Sigmoid colon (tissue), 7 donors: ENCODE measurements around the gene AMOTL2. TPM values are rescaled to one million over a fixed set of nuclear protein-coding genes. Genes with fewer than 3 reads are reported as not detected.

Experiments used
- DNase-seq: peaks from one replicate; pipeline ENCODE4 v3.0.0-alpha.2; 2019
- H3K27ac ChIP-seq, 4 donors: fragments of 200-600 bp; sonication (generic); one replicate each; pipeline ENCODE4 v1.5.1; 2016 to 2019; ENCODE audit warnings: mild to moderate bottlenecking in 1 of 4
- H3K27me3 ChIP-seq, 3 donors: fragments of 200-600 bp; sonication (generic); one replicate each; pipeline ENCODE4 v1.5.1; 2019; ENCODE audit warnings: mild to moderate bottlenecking in 1 of 3
- H3K36me3 ChIP-seq, 4 donors: fragments of 200-600 bp; sonication (generic); one replicate each; pipeline ENCODE4 v1.5.1; 2016 to 2019
- H3K4me1 ChIP-seq, 4 donors: fragments of 200-600 bp; sonication (generic); one replicate each; pipeline ENCODE4 v1.5.1; 2017 to 2019
- H3K4me3 ChIP-seq, 4 donors: fragments of 200-600 bp; sonication (generic); one replicate each; pipeline ENCODE4 v1.5.1; 2017 to 2019; ENCODE audit warnings: mild to moderate bottlenecking in 2 of 4, moderate library complexity in 1 of 4
- H3K9me3 ChIP-seq, 4 donors: fragments of 200-600 bp in 3 of 4; sonication (generic) in 3 of 4; one replicate each; pipeline versions ENCODE4 v1.5.1 to v1.6.1; 2013 to 2019
- EP300 ChIP-seq, 4 donors: sonication (generic); formaldehyde crosslinking; IDR thresholded peaks; one replicate each; pipeline ENCODE4 v1.6.1; 2017; ENCODE audit warnings: antibody characterized with exemption in 4 of 4
- POLR2A ChIP-seq, 2 donors: fragments of 450-650 bp; IDR thresholded peaks; one replicate each; pipeline ENCODE4 v1.6.1; 2016; ENCODE audit warnings: antibody characterized with exemption in 2 of 2, mild to moderate bottlenecking in 2 of 2, moderate library complexity in 2 of 2
- POLR2AphosphoS5 ChIP-seq, 4 donors: sonication (generic); formaldehyde crosslinking; IDR thresholded peaks; one replicate each; pipeline ENCODE4 v1.6.1; 2017; ENCODE audit warnings: antibody characterized with exemption in 4 of 4
- WGBS, 2 donors: extraction: QIAGEN DNeasy Blood & Tissue Kit; methylation state at CpG; one replicate each; pipeline ENCODE4 v1.1.7; 2013; 5-methylcytosine and 5-hydroxymethylcytosine counted together
- intact Hi-C: fragments of 100-400 bp; cut with DNase I; formaldehyde crosslinking; loops from one replicate; pipeline ENCODE4 v1.15.1; 2023
- polyA plus RNA-seq, 3 donors: library from polyadenylated mRNA; stranded (reverse); fragments of 200-250 nt; gene quantifications; one replicate each; pipeline ENCODE4 v1.2.3, GENCODE V29; 2013
- total RNA-seq, 4 donors: library from RNA; depleted of rRNA; stranded (reverse); fragments of >200 nt; gene quantifications; one replicate each; pipeline ENCODE4 v1.1.0, GENCODE V29; 2016
- TF ChIP-seq, protein P1 (sequence below), 4 experiments: fragments of 450-650 bp in 3 of 4; fragments of 200-600 bp in 1 of 4; IDR thresholded peaks; one replicate each; pipeline ENCODE4 v1.5.1; 2016 to 2019; ENCODE audit warnings: antibody characterized with exemption in 4 of 4, mild to moderate bottlenecking in 3 of 4, moderate library complexity in 2 of 4
- donor health status: healthy with polysubstance abuse.
- donor health status: Bipolar disorder and iron deficiency.
- donor health status: healthy.

AMOTL2 gene
- total and polyA plus RNA-seq, 7 donors: 1.6 to 112 (median 43.5) TPM

DNA sequence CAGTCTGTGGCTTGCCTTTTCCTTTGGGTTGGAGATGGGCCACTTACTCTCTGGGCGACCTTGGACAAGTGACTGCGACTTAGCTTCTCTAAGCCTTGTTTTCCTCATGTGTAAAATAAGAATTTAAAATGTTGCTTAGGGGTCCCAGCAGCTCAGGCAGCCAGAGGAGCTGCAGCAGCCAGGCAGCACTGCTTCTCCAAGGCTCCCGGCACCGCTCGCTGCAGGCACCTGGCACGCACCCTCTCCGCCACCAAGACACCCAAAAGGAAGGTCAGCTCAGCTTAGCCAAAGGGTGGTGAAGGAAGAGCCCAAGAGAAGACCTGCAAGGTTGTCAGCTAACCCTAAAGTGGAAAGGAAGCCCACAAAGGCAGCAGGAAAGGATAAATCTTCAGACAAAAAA is 10.7 kb upstream of the AMOTL2 start:
- intact Hi-C loops: no loop called here
- H3K36me3 ChIP-seq: no peaks in the 10 kb centered on the region
- no peak overlapping the region for H3K4me3 ChIP-seq
- H3K27ac ChIP-seq: no peak overlapping the region
- H3K4me1 ChIP-seq: peaks cover 0 to 10% (median 4%) of the 10 kb centered on the region in 4 donors
- 95 to 98% methylated on average over 7 of the region's 7 CpGs for WGBS, 2 donors
- DNase-seq: no peak
- H3K27me3 ChIP-seq: no peaks in the 10 kb centered on the region
- no peak for TF ChIP-seq POLR2AphosphoS5 (IDR thresholded peaks at IDR 0.05)
- TF ChIP-seq, protein P1, sequence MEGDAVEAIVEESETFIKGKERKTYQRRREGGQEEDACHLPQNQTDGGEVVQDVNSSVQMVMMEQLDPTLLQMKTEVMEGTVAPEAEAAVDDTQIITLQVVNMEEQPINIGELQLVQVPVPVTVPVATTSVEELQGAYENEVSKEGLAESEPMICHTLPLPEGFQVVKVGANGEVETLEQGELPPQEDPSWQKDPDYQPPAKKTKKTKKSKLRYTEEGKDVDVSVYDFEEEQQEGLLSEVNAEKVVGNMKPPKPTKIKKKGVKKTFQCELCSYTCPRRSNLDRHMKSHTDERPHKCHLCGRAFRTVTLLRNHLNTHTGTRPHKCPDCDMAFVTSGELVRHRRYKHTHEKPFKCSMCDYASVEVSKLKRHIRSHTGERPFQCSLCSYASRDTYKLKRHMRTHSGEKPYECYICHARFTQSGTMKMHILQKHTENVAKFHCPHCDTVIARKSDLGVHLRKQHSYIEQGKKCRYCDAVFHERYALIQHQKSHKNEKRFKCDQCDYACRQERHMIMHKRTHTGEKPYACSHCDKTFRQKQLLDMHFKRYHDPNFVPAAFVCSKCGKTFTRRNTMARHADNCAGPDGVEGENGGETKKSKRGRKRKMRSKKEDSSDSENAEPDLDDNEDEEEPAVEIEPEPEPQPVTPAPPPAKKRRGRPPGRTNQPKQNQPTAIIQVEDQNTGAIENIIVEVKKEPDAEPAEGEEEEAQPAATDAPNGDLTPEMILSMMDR (IDR thresholded peaks at IDR 0.05): no peak
- TF ChIP-seq POLR2A (IDR thresholded peaks at IDR 0.05): no peak
- TF ChIP-seq EP300 (IDR thresholded peaks at IDR 0.05): no peak
- H3K9me3 ChIP-seq: no peaks in the 10 kb centered on the region

DNA sequence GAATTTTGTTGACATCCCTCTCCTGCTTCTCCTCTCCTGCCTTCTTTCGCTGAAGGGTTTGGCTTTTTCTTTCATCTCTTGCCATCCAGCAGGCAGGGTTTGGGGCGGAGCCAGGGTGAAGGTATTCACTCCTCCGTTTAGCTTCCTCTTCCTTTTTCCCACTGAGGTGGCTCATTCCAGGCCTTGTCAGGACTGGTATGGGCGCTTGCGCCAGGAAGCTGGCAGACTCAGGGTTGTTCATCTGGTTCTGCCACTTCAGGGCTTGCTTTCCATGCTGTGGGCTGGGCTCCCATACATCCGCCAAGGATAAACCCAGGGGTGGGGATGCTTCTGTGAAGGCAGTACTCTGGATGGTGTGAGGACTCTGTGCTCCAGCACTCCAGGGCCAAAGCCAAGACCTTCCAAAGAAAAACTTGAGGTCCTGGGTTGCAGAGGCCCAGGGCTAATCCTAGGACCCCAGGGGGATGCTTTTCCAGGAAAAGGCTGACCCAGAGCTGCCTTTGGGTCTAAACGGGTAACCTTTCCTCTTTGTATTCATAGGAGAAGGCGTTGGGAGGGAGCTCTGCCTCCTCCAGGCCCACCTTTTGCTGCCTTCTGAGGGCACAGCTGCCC is 7.7 kb upstream of the AMOTL2 start:
- Histone ChIP-seq H3K27me3 (no peaks in the 10 kb centered on the region), H3K36me3 (no peaks in the 10 kb centered on the region), H3K4me1 (peaks cover 0 to 6% (median 2%) of the 10 kb centered on the region in 4 donors), H3K4me3 (no peak overlapping the region), H3K27ac (peak overlapping the region in 1 of 4 donors; percentile 38), H3K9me3 (no peaks in the 10 kb centered on the region)
- TF ChIP-seq EP300 (IDR thresholded peaks at IDR 0.05) (no peak), POLR2AphosphoS5 (IDR thresholded peaks at IDR 0.05) (no peak), POLR2A (IDR thresholded peaks at IDR 0.05) (no peak)
- TF ChIP-seq, protein P1 (IDR thresholded peaks at IDR 0.05): no peak
- DNase-seq: peak; percentile 46
- intact Hi-C loops: no loop called here
- WGBS, 2 donors: 19 to 62% methylated on average over 8 of the region's 8 CpGs

DNA sequence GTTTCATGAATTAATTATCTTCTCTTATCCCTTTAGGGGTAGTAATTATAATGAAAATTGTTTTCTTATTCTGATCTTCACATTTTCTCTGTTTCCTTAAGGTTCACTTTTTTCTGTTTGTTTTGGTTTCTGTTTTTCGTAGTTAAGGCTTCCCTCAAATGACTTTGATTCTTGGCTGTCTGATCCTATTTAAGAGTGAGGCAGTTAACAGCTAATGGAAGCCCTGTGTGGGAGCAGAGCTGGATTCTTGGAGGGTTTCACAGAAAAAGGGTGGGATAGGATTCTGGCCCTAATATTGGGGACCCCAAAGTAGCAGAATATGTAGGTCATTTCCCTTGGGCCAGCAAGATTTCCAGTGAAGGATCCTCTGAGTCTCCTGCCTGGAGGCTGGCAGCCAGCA is 6.8 kb upstream of the AMOTL2 start:
- intact Hi-C loops: no loop called here
- peak overlapping the region in 1 of 4 donors; percentile 38 for H3K27ac ChIP-seq

DNA sequence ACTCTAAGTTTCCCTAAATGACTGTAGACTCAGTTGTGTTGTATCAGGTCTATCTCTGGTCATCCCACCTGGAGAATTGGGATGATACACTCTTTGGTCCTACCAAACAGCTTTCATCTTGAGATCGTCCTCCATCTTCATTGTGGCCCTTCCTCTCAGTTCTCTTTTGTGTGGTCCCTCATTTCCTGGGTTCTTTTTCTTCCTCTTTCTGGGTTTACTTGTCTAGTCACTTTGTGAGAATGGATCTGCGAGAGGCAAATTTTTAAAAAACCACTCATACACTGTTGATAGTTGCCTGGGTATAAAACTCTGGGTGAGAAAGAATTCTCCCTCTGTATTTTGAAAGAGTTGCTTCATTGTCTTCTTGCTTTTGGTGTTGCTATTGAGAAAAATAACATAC is 6.0 kb upstream of the AMOTL2 start:
- intact Hi-C loops: no loop called here
- no peak for DNase-seq
- 73 to 91% methylated on average over 2 of the region's 2 CpGs for WGBS, 2 donors
- H3K9me3 ChIP-seq: no peaks in the 10 kb centered on the region
- no peak overlapping the region for H3K4me3 ChIP-seq
- TF ChIP-seq, protein P1 (IDR thresholded peaks at IDR 0.05): no peak
- no peak for TF ChIP-seq EP300 (IDR thresholded peaks at IDR 0.05)
- TF ChIP-seq POLR2AphosphoS5 (IDR thresholded peaks at IDR 0.05): no peak
- TF ChIP-seq POLR2A (IDR thresholded peaks at IDR 0.05): no peak
- peaks cover 0 to 11% (median 6%) of the 10 kb centered on the region in 4 donors for H3K4me1 ChIP-seq
- H3K36me3 ChIP-seq: no peaks in the 10 kb centered on the region
- no peaks in the 10 kb centered on the region for H3K27me3 ChIP-seq
- H3K27ac ChIP-seq: no peak overlapping the region

More for the DNA sequence above, 6.8 kb upstream of the AMOTL2 start:
- no peaks in the 10 kb centered on the region for H3K36me3 ChIP-seq
- peaks cover 0 to 6% (median 2%) of the 10 kb centered on the region in 4 donors for H3K4me1 ChIP-seq
- H3K4me3 ChIP-seq: no peak overlapping the region
- no peaks in the 10 kb centered on the region for H3K27me3 ChIP-seq
- no peaks in the 10 kb centered on the region for H3K9me3 ChIP-seq
- no peak for TF ChIP-seq POLR2AphosphoS5 (IDR thresholded peaks at IDR 0.05)
- TF ChIP-seq, protein P1 (IDR thresholded peaks at IDR 0.05): no peak
- TF ChIP-seq EP300 (IDR thresholded peaks at IDR 0.05): no peak
- TF ChIP-seq POLR2A (IDR thresholded peaks at IDR 0.05): no peak
- 16 to 31% methylated on average over 1 of the region's 1 CpG for WGBS, 2 donors
- DNase-seq: no peak
